IMR-90 (cell line): ENCODE results near the gene ZCCHC7. TPM values are rescaled to one million over a fixed set of nuclear protein-coding genes. Genes with fewer than 3 reads are reported as not detected.

Experiments used
- ATAC-seq: fragments of 200-7000 bp; cut with Tn5 transposase; 2 replicates; pipeline ENCODE4 v1.9.1; 2020; ENCODE audit warnings: low read depth, mild to moderate bottlenecking, moderate library complexity
- BruUV-seq: library from RNA; stranded (reverse); fragments of 400-500 nt; replicated peaks from 2 replicates; lab custom pipeline; 2021; lab: Mats Ljungman, UMichigan
- CTCF ChIA-PET: fragments of 300-600 bp; formaldehyde crosslinking; extraction: SDS; loops from one replicate; lab custom pipeline; 2021; ENCODE audit warnings: antibody characterized with exemption; lab: Yijun Ruan, JAX
- POLR2A ChIA-PET: fragments of 300-600 bp; sonication (Branson Sonifier 250); formaldehyde crosslinking; loops from one replicate; lab custom pipeline; 2022; ENCODE audit warnings: antibody characterized with exemption; ENCODE audit not compliant: unreplicated experiment; lab: Charles Lee
- DNase-seq: peaks from one replicate; pipeline ENCODE4 v3.0.0; 2013
- H2AFZ ChIP-seq: replicated peaks from 2 replicates; pipeline ENCODE3; 2013; ENCODE audit warnings: low read length, mild to moderate bottlenecking; ENCODE audit not compliant: poor library complexity
- H2AK5ac ChIP-seq: 2 replicates; pipeline ENCODE4 v1.6.1; 2013; ENCODE audit warnings: low read depth, low read length, inconsistent platforms
- H2AK9ac ChIP-seq: replicated peaks from 2 replicates; pipeline ENCODE3; 2013; ENCODE audit warnings: mild to moderate bottlenecking, low read depth, low read length, moderate library complexity; ENCODE audit not compliant: poor library complexity
- H2BK120ac ChIP-seq: 2 replicates; pipeline ENCODE4 v1.6.1; 2013; ENCODE audit warnings: low read depth, low read length, inconsistent platforms
- H2BK15ac ChIP-seq: 3 replicates; pipeline ENCODE4 v1.6.1; 2013; ENCODE audit warnings: low read depth, low read length, inconsistent platforms
- H2BK20ac ChIP-seq: 2 replicates; pipeline ENCODE4 v1.6.1; 2013; ENCODE audit warnings: low read depth, mild to moderate bottlenecking, inconsistent platforms, low read length, moderate library complexity
- H2BK5ac ChIP-seq: 2 replicates; pipeline ENCODE4 v1.6.1; 2013; ENCODE audit warnings: mild to moderate bottlenecking, low read depth, low read length, inconsistent platforms; ENCODE audit not compliant: poor library complexity, severe bottlenecking
- H3K14ac ChIP-seq: replicated peaks from 2 replicates; pipeline ENCODE4 v1.6.1; 2013; ENCODE audit warnings: low read depth, low read length, inconsistent platforms
- H3K18ac ChIP-seq: 2 replicates; pipeline ENCODE4 v1.6.1; 2013; ENCODE audit warnings: low read depth, low read length, control low read depth
- H3K23ac ChIP-seq: 2 replicates; pipeline ENCODE4 v1.6.1; 2013; ENCODE audit warnings: low read depth, low read length, inconsistent platforms
- H3K27ac ChIP-seq: 2 replicates; pipeline ENCODE4 v1.5.1; 2013; ENCODE audit warnings: mild to moderate bottlenecking, control low read depth, low read length; ENCODE audit not compliant: insufficient read depth
- H3K27me3 ChIP-seq: 2 replicates; pipeline ENCODE4 v1.6.1; 2013; ENCODE audit warnings: low read length; ENCODE audit not compliant: control insufficient read depth, insufficient read depth
- H3K36me3 ChIP-seq: 2 replicates; pipeline ENCODE4 v1.6.1; 2013; ENCODE audit warnings: low read length, mixed read lengths; ENCODE audit not compliant: control insufficient read depth, insufficient read depth
- H3K4ac ChIP-seq: 2 replicates; pipeline ENCODE4 v1.6.1; 2013; ENCODE audit warnings: low read depth, low read length, inconsistent platforms
- H3K4me1 ChIP-seq: 2 replicates; pipeline ENCODE4 v1.6.1; 2013; ENCODE audit warnings: low read length, mixed read lengths; ENCODE audit not compliant: control insufficient read depth, insufficient read depth
- H3K4me2 ChIP-seq: 2 replicates; pipeline ENCODE4 v1.6.1; 2013; ENCODE audit warnings: low read depth, mild to moderate bottlenecking, control low read depth, low read length, moderate library complexity
- H3K4me3 ChIP-seq: 2 replicates; pipeline ENCODE4 v1.5.1; 2013; ENCODE audit warnings: low read depth, mild to moderate bottlenecking, control low read depth, low read length, moderate library complexity; ENCODE audit not compliant: insufficient read depth
- H3K56ac ChIP-seq: 2 replicates; pipeline ENCODE4 v1.6.1; 2013; ENCODE audit warnings: low read length, inconsistent platforms; ENCODE audit not compliant: insufficient read depth; ENCODE audit errors: extremely low read depth
- H3K79me1 ChIP-seq, 2 experiments: 2 replicates each; pipeline ENCODE4 v1.6.1; 2013; ENCODE audit warnings: low read length in 2 of 2, inconsistent platforms in 1 of 2, low read depth in 1 of 2
- H3K9ac ChIP-seq: 2 replicates; pipeline ENCODE4 v1.6.1; 2013; ENCODE audit warnings: low read depth, low read length, control low read depth
- H3K9me1 ChIP-seq: 2 replicates; pipeline ENCODE4 v1.6.1; 2013; ENCODE audit warnings: low read length, inconsistent platforms; ENCODE audit not compliant: insufficient read depth
- H3K9me3 ChIP-seq: 2 replicates; pipeline ENCODE4 v1.6.1; 2013; ENCODE audit warnings: low read length; ENCODE audit not compliant: control insufficient read depth, insufficient read depth
- H4K20me1 ChIP-seq: 2 replicates; pipeline ENCODE4 v1.6.1; 2013; ENCODE audit warnings: low read length, inconsistent platforms; ENCODE audit not compliant: insufficient read depth
- H4K5ac ChIP-seq: 2 replicates; pipeline ENCODE4 v1.6.1; 2013; ENCODE audit warnings: mild to moderate bottlenecking, low read depth, low read length, control low read depth
- H4K8ac ChIP-seq, 2 experiments: 2 replicates each; pipeline ENCODE4 v1.6.1; 2013; ENCODE audit warnings: low read depth in 2 of 2, low read length in 2 of 2, control low read depth in 1 of 2, inconsistent platforms in 1 of 2
- H4K91ac ChIP-seq: 2 replicates; pipeline ENCODE4 v1.6.1; 2013; ENCODE audit warnings: low read depth, low read length, inconsistent platforms; ENCODE audit not compliant: insufficient read depth
- RFX5 ChIP-seq: IDR thresholded peaks from 2 replicates; pipeline ENCODE4 v1.8.0; 2012; ENCODE audit warnings: low read depth, mild to moderate bottlenecking, low read length, moderate library complexity
- WGBS, 2 experiments: methylation state at CpG; one replicate each; pipeline versions ENCODE4 v1.1.5 to v1.1.7; 2013; ENCODE audit warnings: missing lambda C conversion rate in 2 of 2; ENCODE audit not compliant: insufficient read length in 1 of 2; ENCODE audit errors: extremely low coverage in 2 of 2; 5-methylcytosine and 5-hydroxymethylcytosine counted together
- dilution Hi-C: fragments of 300-500 bp; cut with HindIII; formaldehyde crosslinking; loops from one replicate; pipeline ENCODE4 v1.14.3; 2018; ENCODE audit warnings: low sequenced_read_pairs; ENCODE audit not compliant: unreplicated experiment
- in situ Hi-C: fragments of 300-500 bp; cut with MboI; formaldehyde crosslinking; loops from 3 replicates; pipeline ENCODE4 v1.14.3; 2019; ENCODE audit warnings: low sequenced_read_pairs, inconsistent platforms, mixed read lengths
- intact Hi-C: fragments of 100-400 bp; cut with micrococcal nuclease; formaldehyde crosslinking; loops from 2 replicates; pipeline ENCODE4 v1.10.0; 2022
- polyA plus RNA-seq, 3 experiments: library from polyadenylated mRNA; depleted of rRNA; stranded (reverse); fragments of >200 nt; gene quantifications; 2 replicates each; pipeline ENCODE4 v1.2.3, GENCODE V29; 2012; ENCODE audit warnings: low replicate concordance in 1 of 3
- total RNA-seq: library from RNA; depleted of rRNA; stranded (reverse); fragments of >200 nt; gene quantifications from 2 replicates; pipeline ENCODE4 v1.2.3, GENCODE V29; 2012

The ZCCHC7 gene
- total and polyA plus RNA-seq, 2 of the 4 experiments (the other 2 are of a cell fraction), result 13.6 to 28.7 TPM

DNA sequence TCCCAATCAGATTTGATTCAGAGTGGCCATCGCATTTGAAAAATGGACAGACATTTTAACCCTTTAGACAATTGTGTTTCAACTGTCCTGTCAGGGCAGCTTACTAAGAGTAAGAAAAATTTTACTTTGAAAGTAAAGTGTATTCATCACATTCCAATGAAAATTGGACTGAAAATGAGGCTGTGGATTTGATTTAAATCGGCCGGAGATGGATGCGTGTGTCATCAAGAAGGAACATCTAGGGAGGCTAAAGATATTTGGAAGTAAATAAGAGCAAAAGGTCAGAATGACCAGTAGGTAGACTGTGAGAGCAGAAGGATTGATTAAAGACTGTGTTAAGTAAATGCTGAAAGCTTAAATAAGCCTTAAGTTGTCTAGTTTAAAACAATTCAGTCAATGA lies 1.5 kb downstream of the ZCCHC7 start:
- no TSS peak for BruUV-seq
- Histone ChIP-seq H3K23ac (no peak overlapping the region), H2AFZ (no peak overlapping the region), H3K9me3 (no peaks in the 10 kb centered on the region), H3K79me1 (peaks cover 17 to 45% of the 10 kb centered on the region in 2 experiments), H3K56ac (no peak overlapping the region), H3K14ac (no peak overlapping the region), H3K27ac (no peak overlapping the region), H2AK5ac (no peak overlapping the region), H4K20me1 (peaks cover 6% of the 10 kb centered on the region; the same call in 1 of the 2 replicates), H4K5ac (no peak overlapping the region), H4K8ac (no peak overlapping the region), H2BK120ac (no peak overlapping the region), H3K27me3 (no peaks in the 10 kb centered on the region), H3K4ac (no peak overlapping the region), H2BK20ac (no peak overlapping the region), H2BK5ac (no peak overlapping the region), H3K4me3 (no peak overlapping the region), H4K91ac (no peak overlapping the region), H2AK9ac (no peak overlapping the region), H3K9ac (no peak overlapping the region; the same call in 1 of the 2 replicates), H3K4me1 (no peaks in the 10 kb centered on the region; the same call in 1 of the 2 replicates), H2BK15ac (no peak overlapping the region), H3K36me3 (peaks cover 2% of the 10 kb centered on the region; the same call in 1 of the 2 replicates), H3K4me2 (peak overlapping the region; percentile 100), H3K9me1 (no peaks in the 10 kb centered on the region), H3K18ac (no peak overlapping the region)
- dilution Hi-C loops (no loop called here), intact Hi-C loops (loop anchor here (5.0 to 10.0 kb wide), 4 partner anchors 40 to 250 kb away; no protein-coding TSS in a partner anchor), in situ Hi-C loops (no loop called here)
- ChIA-PET CTCF (no interaction called here), POLR2A (no interaction called here)
- WGBS, 2 experiments, result 87% methylated on average over 3 of the region's 4 CpGs; no CpG with 5 or more reads in 1 of the 2 experiments
- ATAC-seq, result no peak
- TF ChIP-seq RFX5, result no peak
- no peak for DNase-seq
